ENCODE data around the gene HAAO. TPM values are rescaled to one million over a fixed set of nuclear protein-coding genes. Genes with fewer than 3 reads are reported as not detected.

HAAO gene
- total and polyA plus RNA-seq, 2 of the 8 experiments (the other 6 are each of a cell fraction or from before 2014, with no cell fraction given), result 2.5 to 7.0 TPM

DNA sequence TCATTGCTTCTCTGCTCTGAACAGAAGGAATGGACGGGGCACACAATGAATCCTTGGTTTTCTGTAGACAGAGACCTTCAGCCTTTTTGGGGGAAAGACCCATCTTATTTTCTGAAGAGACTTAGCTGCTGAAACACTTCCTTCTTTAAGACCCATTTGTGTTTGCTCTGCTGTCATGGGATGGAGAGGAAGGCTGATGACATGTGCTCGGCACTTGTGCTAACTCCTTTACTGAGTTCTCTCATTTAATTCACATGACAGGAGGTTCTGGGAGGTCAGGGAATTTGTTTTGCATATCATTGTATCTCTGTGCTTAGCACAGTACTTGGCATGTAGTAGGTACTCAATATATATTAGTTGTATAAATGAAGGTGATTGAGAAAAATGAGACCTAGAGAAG, 67.5 kb downstream of the HAAO start:
- Histone ChIP-seq H3K23me2 (ENCODE audit: low read depth, low read length) (no peaks in the 10 kb centered on the region), H4K5ac (ENCODE audit: insufficient read length, low read depth, low read length) (no peak overlapping the region), H2BK5ac (ENCODE audit: low read depth, low read length) (no peak overlapping the region), H3K79me1 (ENCODE audit: low read depth, low read length) (no peaks in the 10 kb centered on the region), H4K8ac (ENCODE audit: extremely low read depth, insufficient read depth, low read length) (no peak overlapping the region), H3K23ac (ENCODE audit: insufficient read length) (no peak overlapping the region), H4K20me1 (replicated peaks in 1 of 2; ENCODE audit: control insufficient read depth in 1 of 2, insufficient read depth in 2 of 2, low read length in 2 of 2) (no peaks in the 10 kb centered on the region), H2AFZ (ENCODE audit: low read length) (no peak overlapping the region), H3K56ac (replicated peaks; ENCODE audit: insufficient read length, low read depth, low read length) (no peak overlapping the region), H3K4ac (replicated peaks; ENCODE audit: insufficient read length, low read depth, low read length) (no peak overlapping the region), H2BK20ac (ENCODE audit: low read length) (no peak overlapping the region), H3K36me3 (ENCODE audit: control insufficient read depth in 2 of 4, insufficient read depth in 4 of 4, low read length in 3 of 4) (no peaks in the 10 kb centered on the region; a peak in 2 of 8 replicates), H3K9ac (replicated peaks in 1 of 4; ENCODE audit: extremely low read depth in 1 of 4, low read depth in 3 of 4, low read length in 3 of 4) (no peak overlapping the region), H2AK5ac (ENCODE audit: low read depth, low read length) (no peak overlapping the region), H2BK120ac (replicated peaks; ENCODE audit: low read depth, low read length) (no peak overlapping the region), H3K27ac (ENCODE audit: low read depth, low read length) (no peak overlapping the region), H3K14ac (ENCODE audit: insufficient read length) (no peak overlapping the region), H3K79me2 (ENCODE audit: control insufficient read depth in 1 of 2, insufficient read depth in 2 of 2, low read length in 2 of 2) (no peaks in the 10 kb centered on the region), H3K27me3 (replicated peaks in 1 of 4; ENCODE audit: control insufficient read depth in 3 of 4, extremely low read depth in 1 of 4, insufficient read depth in 3 of 4, low read length in 3 of 4) (no peaks in the 10 kb centered on the region), H3K4me2 (ENCODE audit: insufficient read depth in 1 of 2, low read depth in 2 of 2, low read length in 2 of 2) (no peak overlapping the region), H4K91ac (replicated peaks; ENCODE audit: insufficient read length, low read length) (no peak overlapping the region), H3K9me3 (ENCODE audit: insufficient read depth in 2 of 2, low read depth in 1 of 2, low read length in 1 of 2) (no peaks in the 10 kb centered on the region), H2BK12ac (ENCODE audit: low read depth, low read length) (no peak overlapping the region), H3K4me1 (replicated peaks in 1 of 4; ENCODE audit: control insufficient read depth in 3 of 4, insufficient read depth in 4 of 4, low read length in 3 of 4) (peaks cover 0 to 10% (median 0%) of the 10 kb centered on the region in 4 experiments; a peak in 2 of 7 replicates), H2BK15ac (ENCODE audit: low read length) (no peak overlapping the region), H3K18ac (ENCODE audit: extremely low read depth, low read length) (no peak overlapping the region), H3K4me3 (ENCODE audit: extremely low read depth in 1 of 4, insufficient read depth in 2 of 4, low read depth in 3 of 4, low read length in 4 of 4) (no peak overlapping the region)
- CTCF ChIA-PET (ENCODE audit: partially characterized antibody), result interaction anchor here (1.1 kb wide), 1 partner anchor 28 kb away, joined by 3 read pairs; no protein-coding TSS in a partner anchor
- POLR2A ChIA-PET (ENCODE audit: partially characterized antibody), result no interaction called here
- TF ChIP-seq POLR2AphosphoS5 (IDR thresholded peaks at IDR 0.05; ENCODE audit: low read depth, low read length) (no peak), KDM5A (IDR thresholded peaks at IDR 0.05; ENCODE audit: low read length) (no peak), FOSL1 (IDR thresholded peaks at IDR 0.05; ENCODE audit: insufficient read depth, low read depth, low read length) (no peak), CEBPB (IDR thresholded peaks at IDR 0.05; ENCODE audit: low read depth, low read length) (no peak), RBBP5 (IDR thresholded peaks at IDR 0.05; ENCODE audit: borderline replicate concordance, low read depth, low read length) (no peak), NANOG (IDR thresholded peaks at IDR 0.05; ENCODE audit: insufficient read depth, low read depth, low read length, poor library complexity, severe bottlenecking) (no peak), SIRT6 (IDR thresholded peaks at IDR 0.05; ENCODE audit: low read length) (no peak), ASH2L (IDR thresholded peaks at IDR 0.05; ENCODE audit: low read length) (no peak), SIX5 (IDR thresholded peaks at IDR 0.05; ENCODE audit: low read depth, low read length) (no peak), BCL11A (IDR thresholded peaks at IDR 0.05; ENCODE audit: low read depth in 2 of 2, low read length in 2 of 2) (no peak), RXRA (IDR thresholded peaks at IDR 0.05; ENCODE audit: insufficient read depth, low read depth, low read length) (no peak)
- TF ChIP-seq, protein P1, sequence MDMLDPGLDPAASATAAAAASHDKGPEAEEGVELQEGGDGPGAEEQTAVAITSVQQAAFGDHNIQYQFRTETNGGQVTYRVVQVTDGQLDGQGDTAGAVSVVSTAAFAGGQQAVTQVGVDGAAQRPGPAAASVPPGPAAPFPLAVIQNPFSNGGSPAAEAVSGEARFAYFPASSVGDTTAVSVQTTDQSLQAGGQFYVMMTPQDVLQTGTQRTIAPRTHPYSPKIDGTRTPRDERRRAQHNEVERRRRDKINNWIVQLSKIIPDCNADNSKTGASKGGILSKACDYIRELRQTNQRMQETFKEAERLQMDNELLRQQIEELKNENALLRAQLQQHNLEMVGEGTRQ (IDR thresholded peaks at IDR 0.05; ENCODE audit: low read length), result no peak
- no peak for DNase-seq (ENCODE audit: low read depth in 1 of 2, low spot score in 2 of 2)
- no peak for FAIRE-seq
- WGBS, 2 experiments (ENCODE audit: extremely low coverage in 1 of 2, insufficient coverage in 1 of 2, insufficient read length in 1 of 2, insufficient replicate concordance in 2 of 2, low coverage in 1 of 2, low lambda C conversion rate in 2 of 2, missing lambda C conversion rate in 1 of 2), result 86% methylated on average over 2 of the region's 2 CpGs; no CpG with 5 or more reads in 1 of the 2 experiments

Measured in H1 (cell line).